K562 (cell line): ENCODE results near the gene FMNL2.

ENCODE experiments used
- BRD9 ChIP-seq: fragments of 450-650 bp; IDR thresholded peaks from 2 replicates; pipeline ENCODE4 v1.6.1; 2018; ENCODE audit warnings: low read depth; ENCODE audit not compliant: partially characterized antibody
- CBX2 ChIP-seq: fragments of 200-600 bp; sonication (generic); IDR thresholded peaks from one replicate; pipeline ENCODE4 v1.6.1; 2012; ENCODE audit warnings: mild to moderate bottlenecking, low read length, inconsistent platforms; ENCODE audit not compliant: insufficient read depth, poor library complexity, severe bottlenecking
- HNRNPUL1 ChIP-seq: fragments of 200-400 bp; formaldehyde crosslinking; IDR thresholded peaks from 2 replicates; pipeline ENCODE4 v1.6.1; 2017; ENCODE audit warnings: low read length
- POLR2A ChIP-seq: fragments of 450-650 bp; conservative IDR thresholded peaks from 2 replicates; pipeline ENCODE4 v1.6.1; 2016
- POLR2AphosphoS5 ChIP-seq: IDR thresholded peaks from 2 replicates; pipeline ENCODE4 v1.6.1; 2011; ENCODE audit warnings: mild to moderate bottlenecking, low read depth, low read length, moderate library complexity; ENCODE audit not compliant: control insufficient read depth, insufficient read depth
- ZNF217 ChIP-seq: sonication (generic); formaldehyde crosslinking; IDR thresholded peaks from 2 replicates; pipeline ENCODE4 v1.8.0; 2022; ENCODE audit warnings: mild to moderate bottlenecking, missing genetic modification reagents
- ZNF561 ChIP-seq: fragments of 450-650 bp; formaldehyde crosslinking; conservative IDR thresholded peaks from 2 replicates; pipeline ENCODE4 v1.4.0; 2020; ENCODE audit warnings: mild to moderate bottlenecking, moderate library complexity
- ZNF780A ChIP-seq: fragments of 250-450 bp; sonication (Bioruptor Pico); IDR thresholded peaks from 2 replicates; pipeline ENCODE4 v1.5.0; 2021; ENCODE audit warnings: mild to moderate bottlenecking
- TF ChIP-seq, protein P1 (sequence below), 3 experiments: IDR thresholded peaks in 2 of 3; conservative IDR thresholded peaks in 1 of 3; 2 replicates each; pipeline ENCODE4 v1.5.1; 2011 to 2012; ENCODE audit warnings: low read length in 3 of 3, mild to moderate bottlenecking in 3 of 3, control low read depth in 2 of 3, improper control_type of control experiment in 1 of 3, inconsistent platforms in 1 of 3, low read depth in 1 of 3, mixed read lengths in 1 of 3, moderate library complexity in 1 of 3; ENCODE audit not compliant: insufficient read depth in 2 of 3
- TF ChIP-seq, protein P2 (sequence below), 2 experiments: fragments of 450-650 bp in 1 of 2; sonication (generic) in 1 of 2; formaldehyde crosslinking; conservative IDR thresholded peaks; 2 replicates each; pipeline versions ENCODE4 v1.4.0 to v1.8.1; 2020 to 2022; ENCODE audit warnings: mild to moderate bottlenecking in 1 of 2, missing genetic modification reagents in 1 of 2
- TF ChIP-seq, protein P3 (sequence below): IDR thresholded peaks from 2 replicates; pipeline ENCODE4 v1.6.1; 2014; ENCODE audit warnings: antibody characterized with exemption
- TF ChIP-seq, protein P4 (sequence below), 2 experiments: fragments of 200-800 bp in 1 of 2; sonication (Bioruptor generic) in 1 of 2; sonication (generic) in 1 of 2; formaldehyde crosslinking in 1 of 2; IDR thresholded peaks in 1 of 2; conservative IDR thresholded peaks in 1 of 2; 2 replicates each; pipeline versions ENCODE4 v1.5.0 to v1.6.1; 2016 to 2020; ENCODE audit warnings: missing compliant biosample characterization in 1 of 2, missing genetic modification characterization in 1 of 2, missing genetic modification reagents in 1 of 2
- TF ChIP-seq, protein P5 (sequence below): fragments of 250-450 bp; sonication (Bioruptor Pico); IDR thresholded peaks from 2 replicates; pipeline ENCODE4 v1.4.0; 2020; ENCODE audit warnings: mild to moderate bottlenecking, moderate library complexity, borderline replicate concordance
- TF ChIP-seq, protein P6 (sequence below): sonication (generic); formaldehyde crosslinking; IDR thresholded peaks from 2 replicates; pipeline ENCODE4 v1.8.1; 2023; ENCODE audit warnings: mild to moderate bottlenecking, missing genetic modification reagents

DNA sequence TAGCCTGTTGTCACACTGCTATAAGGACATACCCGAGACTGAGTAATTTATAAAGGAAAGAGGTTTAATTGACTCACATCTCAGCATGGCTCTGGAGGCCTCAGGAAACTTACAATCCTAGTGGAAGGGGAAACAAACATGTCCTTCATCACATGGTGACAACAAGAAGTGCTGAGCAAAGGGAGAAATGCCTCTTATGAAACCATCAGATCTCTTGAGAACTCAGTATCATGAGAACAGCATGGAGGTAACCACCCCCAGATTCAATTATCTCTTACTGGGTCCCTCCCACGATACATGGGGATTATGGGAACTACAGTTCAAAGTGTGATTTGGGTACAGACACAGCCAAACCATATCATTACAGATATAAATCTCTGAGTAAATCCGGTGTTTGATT lies 233.6 kb downstream of the FMNL2 start:
- TF ChIP-seq, protein P1, sequence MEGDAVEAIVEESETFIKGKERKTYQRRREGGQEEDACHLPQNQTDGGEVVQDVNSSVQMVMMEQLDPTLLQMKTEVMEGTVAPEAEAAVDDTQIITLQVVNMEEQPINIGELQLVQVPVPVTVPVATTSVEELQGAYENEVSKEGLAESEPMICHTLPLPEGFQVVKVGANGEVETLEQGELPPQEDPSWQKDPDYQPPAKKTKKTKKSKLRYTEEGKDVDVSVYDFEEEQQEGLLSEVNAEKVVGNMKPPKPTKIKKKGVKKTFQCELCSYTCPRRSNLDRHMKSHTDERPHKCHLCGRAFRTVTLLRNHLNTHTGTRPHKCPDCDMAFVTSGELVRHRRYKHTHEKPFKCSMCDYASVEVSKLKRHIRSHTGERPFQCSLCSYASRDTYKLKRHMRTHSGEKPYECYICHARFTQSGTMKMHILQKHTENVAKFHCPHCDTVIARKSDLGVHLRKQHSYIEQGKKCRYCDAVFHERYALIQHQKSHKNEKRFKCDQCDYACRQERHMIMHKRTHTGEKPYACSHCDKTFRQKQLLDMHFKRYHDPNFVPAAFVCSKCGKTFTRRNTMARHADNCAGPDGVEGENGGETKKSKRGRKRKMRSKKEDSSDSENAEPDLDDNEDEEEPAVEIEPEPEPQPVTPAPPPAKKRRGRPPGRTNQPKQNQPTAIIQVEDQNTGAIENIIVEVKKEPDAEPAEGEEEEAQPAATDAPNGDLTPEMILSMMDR (IDR thresholded peaks at IDR 0.05 in 2 of 3, conservative IDR thresholded peaks at IDR 0.05 in 1 of 3; ENCODE audit: insufficient read depth in 2 of 3, low read depth in 1 of 3, low read length in 3 of 3), result no peak
- TF ChIP-seq, protein P2, sequence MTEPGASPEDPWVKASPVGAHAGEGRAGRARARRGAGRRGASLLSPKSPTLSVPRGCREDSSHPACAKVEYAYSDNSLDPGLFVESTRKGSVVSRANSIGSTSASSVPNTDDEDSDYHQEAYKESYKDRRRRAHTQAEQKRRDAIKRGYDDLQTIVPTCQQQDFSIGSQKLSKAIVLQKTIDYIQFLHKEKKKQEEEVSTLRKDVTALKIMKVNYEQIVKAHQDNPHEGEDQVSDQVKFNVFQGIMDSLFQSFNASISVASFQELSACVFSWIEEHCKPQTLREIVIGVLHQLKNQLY (CRISPR knock-in tag; conservative IDR thresholded peaks at IDR 0.05), result no peak
- TF ChIP-seq CBX2 (no peak), POLR2A (no peak), BRD9 (no peak), POLR2AphosphoS5 (no peak), HNRNPUL1 (no peak), ZNF217 (no peak), ZNF780A (CRISPR knock-in tag) (no peak), ZNF561 (CRISPR knock-in tag) (no peak)
- TF ChIP-seq, protein P3, sequence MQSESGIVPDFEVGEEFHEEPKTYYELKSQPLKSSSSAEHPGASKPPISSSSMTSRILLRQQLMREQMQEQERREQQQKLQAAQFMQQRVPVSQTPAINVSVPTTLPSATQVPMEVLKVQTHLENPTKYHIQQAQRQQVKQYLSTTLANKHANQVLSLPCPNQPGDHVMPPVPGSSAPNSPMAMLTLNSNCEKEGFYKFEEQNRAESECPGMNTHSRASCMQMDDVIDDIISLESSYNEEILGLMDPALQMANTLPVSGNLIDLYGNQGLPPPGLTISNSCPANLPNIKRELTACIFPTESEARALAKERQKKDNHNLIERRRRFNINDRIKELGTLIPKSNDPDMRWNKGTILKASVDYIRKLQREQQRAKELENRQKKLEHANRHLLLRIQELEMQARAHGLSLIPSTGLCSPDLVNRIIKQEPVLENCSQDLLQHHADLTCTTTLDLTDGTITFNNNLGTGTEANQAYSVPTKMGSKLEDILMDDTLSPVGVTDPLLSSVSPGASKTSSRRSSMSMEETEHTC, result no peak
- TF ChIP-seq, protein P4, sequence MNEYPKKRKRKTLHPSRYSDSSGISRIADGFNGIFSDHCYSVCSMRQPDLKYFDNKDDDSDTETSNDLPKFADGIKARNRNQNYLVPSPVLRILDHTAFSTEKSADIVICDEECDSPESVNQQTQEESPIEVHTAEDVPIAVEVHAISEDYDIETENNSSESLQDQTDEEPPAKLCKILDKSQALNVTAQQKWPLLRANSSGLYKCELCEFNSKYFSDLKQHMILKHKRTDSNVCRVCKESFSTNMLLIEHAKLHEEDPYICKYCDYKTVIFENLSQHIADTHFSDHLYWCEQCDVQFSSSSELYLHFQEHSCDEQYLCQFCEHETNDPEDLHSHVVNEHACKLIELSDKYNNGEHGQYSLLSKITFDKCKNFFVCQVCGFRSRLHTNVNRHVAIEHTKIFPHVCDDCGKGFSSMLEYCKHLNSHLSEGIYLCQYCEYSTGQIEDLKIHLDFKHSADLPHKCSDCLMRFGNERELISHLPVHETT (CRISPR knock-in tag; conservative IDR thresholded peaks at IDR 0.05 in 1 of 2, IDR thresholded peaks at IDR 0.05 in 1 of 2), result no peak
- TF ChIP-seq, protein P5, sequence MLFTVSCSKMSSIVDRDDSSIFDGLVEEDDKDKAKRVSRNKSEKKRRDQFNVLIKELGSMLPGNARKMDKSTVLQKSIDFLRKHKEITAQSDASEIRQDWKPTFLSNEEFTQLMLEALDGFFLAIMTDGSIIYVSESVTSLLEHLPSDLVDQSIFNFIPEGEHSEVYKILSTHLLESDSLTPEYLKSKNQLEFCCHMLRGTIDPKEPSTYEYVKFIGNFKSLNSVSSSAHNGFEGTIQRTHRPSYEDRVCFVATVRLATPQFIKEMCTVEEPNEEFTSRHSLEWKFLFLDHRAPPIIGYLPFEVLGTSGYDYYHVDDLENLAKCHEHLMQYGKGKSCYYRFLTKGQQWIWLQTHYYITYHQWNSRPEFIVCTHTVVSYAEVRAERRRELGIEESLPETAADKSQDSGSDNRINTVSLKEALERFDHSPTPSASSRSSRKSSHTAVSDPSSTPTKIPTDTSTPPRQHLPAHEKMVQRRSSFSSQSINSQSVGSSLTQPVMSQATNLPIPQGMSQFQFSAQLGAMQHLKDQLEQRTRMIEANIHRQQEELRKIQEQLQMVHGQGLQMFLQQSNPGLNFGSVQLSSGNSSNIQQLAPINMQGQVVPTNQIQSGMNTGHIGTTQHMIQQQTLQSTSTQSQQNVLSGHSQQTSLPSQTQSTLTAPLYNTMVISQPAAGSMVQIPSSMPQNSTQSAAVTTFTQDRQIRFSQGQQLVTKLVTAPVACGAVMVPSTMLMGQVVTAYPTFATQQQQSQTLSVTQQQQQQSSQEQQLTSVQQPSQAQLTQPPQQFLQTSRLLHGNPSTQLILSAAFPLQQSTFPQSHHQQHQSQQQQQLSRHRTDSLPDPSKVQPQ (CRISPR knock-in tag), result no peak
- TF ChIP-seq, protein P6, sequence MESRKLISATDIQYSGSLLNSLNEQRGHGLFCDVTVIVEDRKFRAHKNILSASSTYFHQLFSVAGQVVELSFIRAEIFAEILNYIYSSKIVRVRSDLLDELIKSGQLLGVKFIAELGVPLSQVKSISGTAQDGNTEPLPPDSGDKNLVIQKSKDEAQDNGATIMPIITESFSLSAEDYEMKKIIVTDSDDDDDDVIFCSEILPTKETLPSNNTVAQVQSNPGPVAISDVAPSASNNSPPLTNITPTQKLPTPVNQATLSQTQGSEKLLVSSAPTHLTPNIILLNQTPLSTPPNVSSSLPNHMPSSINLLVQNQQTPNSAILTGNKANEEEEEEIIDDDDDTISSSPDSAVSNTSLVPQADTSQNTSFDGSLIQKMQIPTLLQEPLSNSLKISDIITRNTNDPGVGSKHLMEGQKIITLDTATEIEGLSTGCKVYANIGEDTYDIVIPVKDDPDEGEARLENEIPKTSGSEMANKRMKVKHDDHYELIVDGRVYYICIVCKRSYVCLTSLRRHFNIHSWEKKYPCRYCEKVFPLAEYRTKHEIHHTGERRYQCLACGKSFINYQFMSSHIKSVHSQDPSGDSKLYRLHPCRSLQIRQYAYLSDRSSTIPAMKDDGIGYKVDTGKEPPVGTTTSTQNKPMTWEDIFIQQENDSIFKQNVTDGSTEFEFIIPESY, result no peak
